GM19463 (cell line): Measurements from ENCODE around the gene NMRAL1.

Source experiments
- ATAC-seq: cut with Tn5 transposase; IDR thresholded peaks from one replicate; pipeline ENCODE4 v1.9.1; 2021; ENCODE audit warnings: mild to moderate bottlenecking, moderate library complexity; ENCODE audit not compliant: unreplicated experiment

NMRAL1 gene

DNA sequence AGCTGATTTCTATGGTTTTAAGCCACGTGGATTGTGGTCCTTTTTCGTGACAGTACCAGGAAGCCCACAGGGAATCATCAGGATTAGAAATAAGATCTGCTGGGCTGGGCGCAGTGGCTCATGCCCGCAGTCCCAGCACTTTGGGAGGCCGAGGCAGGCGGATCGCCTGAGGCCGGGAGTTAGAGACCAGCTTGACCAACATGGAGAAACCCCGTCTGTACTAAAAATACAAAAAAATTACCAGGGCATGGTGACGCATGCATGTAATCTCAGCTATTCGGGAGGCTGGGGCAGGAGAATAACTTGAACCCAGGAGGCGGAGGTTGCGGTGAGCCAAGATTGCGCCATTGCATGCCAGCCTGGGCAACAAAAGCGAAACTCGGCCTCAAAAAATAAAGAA is 6.5 kb downstream of the NMRAL1 start:
- ATAC-seq, result no peak

GRCh38 chr16:4465977-4466779 is 8.2 kb downstream of the NMRAL1 start:
- no peak for ATAC-seq

GRCh38 chr16:4463522-4464163 is 10.8 kb downstream of the NMRAL1 start:
- ATAC-seq, result no peak

DNA sequence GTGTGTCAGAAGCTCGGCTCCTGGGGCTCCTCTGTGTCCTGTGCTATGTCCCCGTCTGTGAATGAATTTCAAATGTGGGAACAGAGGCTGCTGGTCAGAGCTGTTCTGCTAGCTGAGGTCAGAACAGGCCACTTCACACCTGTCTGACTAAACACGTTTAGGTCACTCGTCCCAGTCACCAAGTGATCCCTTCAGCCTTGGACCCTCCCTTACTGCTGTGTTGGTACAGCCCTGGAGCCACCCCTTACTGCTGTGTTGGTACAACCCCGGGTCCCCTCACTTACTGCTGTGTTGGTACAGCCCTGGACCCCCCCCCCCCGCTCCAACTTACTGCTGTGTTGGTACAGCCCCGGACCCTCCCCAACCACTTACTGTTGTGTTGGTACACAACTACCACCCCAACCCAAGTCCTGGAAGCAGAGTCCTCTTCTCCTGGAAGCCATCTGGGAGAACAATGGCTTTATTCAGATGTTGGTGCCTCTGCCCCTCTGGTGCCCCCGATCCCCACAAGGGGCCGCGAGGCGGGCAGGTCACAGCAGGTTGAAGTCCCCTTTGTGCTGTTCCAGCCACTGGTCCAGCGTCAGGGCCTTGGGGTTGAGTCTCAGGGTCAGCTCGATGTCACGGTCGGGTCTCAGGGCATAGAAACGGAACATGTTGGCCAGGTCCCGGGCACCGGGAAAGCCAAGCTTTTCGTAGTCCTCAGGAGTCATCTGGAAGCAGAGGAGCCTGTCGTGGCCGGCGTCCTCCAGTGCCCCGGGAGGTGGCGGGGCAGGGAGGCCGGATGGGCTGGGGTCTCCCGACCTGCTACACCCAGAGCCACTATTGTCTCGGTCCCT is 13.0 kb downstream of the NMRAL1 start:
- no peak for ATAC-seq

DNA sequence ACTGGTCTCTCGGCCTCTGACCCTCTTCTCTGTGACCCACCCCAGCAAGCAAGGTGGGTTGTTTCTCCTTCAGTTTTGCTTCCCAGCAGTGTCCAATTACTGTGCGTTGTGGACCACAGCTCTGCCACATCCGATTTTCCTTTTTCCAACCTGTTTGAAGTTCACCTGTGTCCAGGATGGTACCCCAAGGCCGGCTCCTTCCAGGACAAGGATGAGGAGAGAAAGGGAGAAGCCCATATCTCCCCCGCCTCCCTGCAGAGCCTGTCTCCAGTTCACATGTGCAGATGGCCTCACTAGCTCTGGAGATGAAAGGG is 13.5 kb downstream of the NMRAL1 start:
- ATAC-seq, result no peak

GRCh38 chr16:4455951-4456350 is 18.5 kb downstream of the NMRAL1 start:
- no peak for ATAC-seq

- ATAC-seq, result no peak
Measured at GRCh38 chr16:4455081-4455480, 19.3 kb downstream of the NMRAL1 start.

DNA sequence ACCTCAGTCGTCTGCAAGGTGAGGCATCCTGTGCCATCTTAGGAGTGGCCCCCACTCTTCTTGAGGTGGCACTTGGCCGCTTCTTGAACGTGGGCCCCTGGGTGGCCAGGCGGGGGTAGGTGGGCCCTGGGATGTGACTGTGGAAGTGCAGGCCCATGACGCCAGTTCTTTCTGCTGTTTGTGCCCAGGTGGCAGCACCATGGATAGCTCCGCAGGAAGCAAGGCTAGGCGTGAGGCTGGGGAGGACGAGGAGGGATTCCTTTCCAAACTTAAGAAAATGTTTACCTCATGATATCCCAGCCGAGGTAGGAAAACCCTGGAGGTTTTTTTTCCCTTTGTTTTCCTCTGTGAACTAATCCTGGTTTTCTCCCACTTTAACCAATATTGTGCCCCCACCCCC is 19.8 kb downstream of the NMRAL1 start:
- ATAC-seq, result no peak

DNA sequence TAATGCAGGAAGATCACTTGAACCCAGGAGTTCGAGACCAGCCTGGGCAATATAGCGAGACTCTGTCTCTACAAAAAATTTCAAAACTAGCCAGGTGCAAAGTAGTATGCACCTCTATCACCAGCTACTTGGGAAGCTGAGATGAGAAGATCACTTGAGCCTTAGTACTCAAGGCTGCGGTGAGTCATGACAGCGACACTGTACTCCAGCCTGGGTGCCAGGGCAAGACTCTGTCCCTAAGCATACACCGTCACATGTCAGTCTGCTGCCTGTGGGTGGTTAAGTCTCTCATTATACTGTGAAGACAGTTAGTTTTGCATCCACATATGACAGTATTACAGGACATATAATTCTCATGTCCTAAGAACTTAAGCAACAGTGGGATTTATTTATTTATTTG is 21.8 kb downstream of the NMRAL1 start:
- no peak for ATAC-seq

- ATAC-seq, result no peak
Measured at GRCh38 chr16:4450931-4451519, 23.4 kb downstream of the NMRAL1 start.

- ATAC-seq, result no peak
Measured at GRCh38 chr16:4450430-4450829, 24.0 kb downstream of the NMRAL1 start.

- no peak for ATAC-seq
Measured at GRCh38 chr16:4443986-4444385, 30.4 kb downstream of the NMRAL1 start.

- ATAC-seq, result no peak
Measured at GRCh38 chr16:4443271-4443670, 31.2 kb downstream of the NMRAL1 start.

DNA sequence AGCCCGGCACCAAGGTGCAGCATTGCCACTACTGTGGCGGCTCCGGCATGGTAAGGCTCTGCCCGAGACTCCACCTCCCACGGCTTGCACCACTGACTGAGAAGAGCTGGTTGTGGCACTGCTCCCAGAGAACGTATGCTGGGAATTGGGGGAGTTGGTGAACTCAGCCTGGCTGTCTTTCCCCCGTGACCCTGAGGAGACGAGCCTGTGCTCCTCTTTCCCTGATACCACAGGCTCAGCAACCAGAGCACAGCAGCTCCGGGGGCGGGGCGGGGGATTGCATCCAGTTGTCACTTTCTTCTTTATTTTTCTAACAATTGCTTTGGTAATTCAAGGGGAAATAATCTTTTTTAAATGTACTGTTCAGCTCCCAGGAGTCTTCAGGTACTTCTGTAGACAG is 32.1 kb downstream of the NMRAL1 start:
- ATAC-seq, result no peak

- ATAC-seq, result no peak
Measured at GRCh38 chr16:4437366-4437765, 37.1 kb downstream of the NMRAL1 start.

GRCh38 chr16:4435337-4436067 is 38.9 kb downstream of the NMRAL1 start:
- ATAC-seq, result no peak

GRCh38 chr16:4433914-4434787 is 40.3 kb downstream of the NMRAL1 start:
- no peak for ATAC-seq

GRCh38 chr16:4433228-4433627 is 41.2 kb downstream of the NMRAL1 start:
- no peak for ATAC-seq

DNA sequence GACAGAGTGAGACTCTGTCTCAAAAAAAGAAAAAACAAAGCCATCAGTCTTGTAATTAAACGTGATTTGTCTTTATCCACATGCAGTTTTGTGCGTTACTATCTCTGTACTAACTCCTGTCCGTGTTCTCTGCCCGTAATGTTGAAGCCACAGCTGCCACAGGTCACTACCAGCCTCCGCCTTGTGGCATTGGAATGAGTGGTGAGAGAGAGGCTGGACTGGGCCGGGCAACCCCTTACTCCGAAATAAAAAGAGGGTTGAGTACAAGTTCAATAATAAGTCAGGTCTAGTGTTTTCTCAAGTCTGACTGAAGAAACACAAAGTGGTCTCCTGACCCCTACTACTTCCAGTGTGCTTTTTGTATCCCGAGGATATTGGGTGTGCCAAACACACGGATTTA is 43.4 kb downstream of the NMRAL1 start:
- no peak for ATAC-seq

DNA sequence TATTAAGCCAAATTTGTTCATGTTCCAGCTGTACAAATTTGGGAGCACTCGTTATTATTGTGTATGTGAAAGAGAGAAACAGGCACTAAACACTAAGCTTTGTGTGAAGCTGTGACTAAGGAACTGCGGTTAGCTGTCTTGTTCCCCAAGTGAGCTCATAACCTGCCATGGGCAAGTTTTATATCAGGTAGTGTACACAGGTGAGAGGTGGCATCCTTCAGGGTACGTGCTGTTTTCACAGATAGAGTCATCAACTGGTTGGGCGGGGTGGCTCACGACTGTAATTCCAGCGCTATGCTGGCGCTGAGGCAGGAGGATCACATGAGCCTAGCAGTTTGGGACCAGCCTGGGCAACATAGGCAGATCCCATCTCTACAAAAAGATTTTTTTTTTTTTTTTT is 45.9 kb downstream of the NMRAL1 start:
- no peak for ATAC-seq
